Measurements from ENCODE around the gene MAMSTR.
A peak's percentile ranks its signal among the peaks of the same experiment; 100 is the strongest.
"Not testable (repeated sequence)": the region's sequence is repeated elsewhere in the genome, so short reads cannot be mapped to it uniquely, and the experiment has no call there.

MAMSTR gene

DNA sequence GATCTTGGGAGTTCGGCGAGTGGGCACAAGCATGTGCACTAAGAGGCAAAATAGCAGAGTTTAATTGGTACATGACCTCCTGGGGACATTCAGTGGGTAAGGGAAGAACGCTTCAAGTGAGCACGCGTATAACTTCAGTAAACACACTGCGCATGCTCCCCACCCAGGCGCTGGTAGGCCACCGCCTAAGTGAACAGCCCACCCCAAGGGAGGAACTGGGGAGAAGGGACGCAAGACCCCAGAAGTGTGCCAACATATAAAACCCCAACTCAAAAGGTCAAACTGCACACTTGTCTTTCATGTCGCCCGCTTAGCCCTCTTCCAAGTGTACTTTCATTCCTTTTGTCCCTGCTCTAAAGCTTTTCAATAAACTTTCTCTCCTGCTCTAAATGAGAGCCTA, 36.2 kb downstream of the MAMSTR start:
- DNase-seq, result no peak

- DNase-seq, result no peak
Observed at GRCh38 chr19:48681127-48681470, 38.4 kb downstream of the MAMSTR start.

DNA sequence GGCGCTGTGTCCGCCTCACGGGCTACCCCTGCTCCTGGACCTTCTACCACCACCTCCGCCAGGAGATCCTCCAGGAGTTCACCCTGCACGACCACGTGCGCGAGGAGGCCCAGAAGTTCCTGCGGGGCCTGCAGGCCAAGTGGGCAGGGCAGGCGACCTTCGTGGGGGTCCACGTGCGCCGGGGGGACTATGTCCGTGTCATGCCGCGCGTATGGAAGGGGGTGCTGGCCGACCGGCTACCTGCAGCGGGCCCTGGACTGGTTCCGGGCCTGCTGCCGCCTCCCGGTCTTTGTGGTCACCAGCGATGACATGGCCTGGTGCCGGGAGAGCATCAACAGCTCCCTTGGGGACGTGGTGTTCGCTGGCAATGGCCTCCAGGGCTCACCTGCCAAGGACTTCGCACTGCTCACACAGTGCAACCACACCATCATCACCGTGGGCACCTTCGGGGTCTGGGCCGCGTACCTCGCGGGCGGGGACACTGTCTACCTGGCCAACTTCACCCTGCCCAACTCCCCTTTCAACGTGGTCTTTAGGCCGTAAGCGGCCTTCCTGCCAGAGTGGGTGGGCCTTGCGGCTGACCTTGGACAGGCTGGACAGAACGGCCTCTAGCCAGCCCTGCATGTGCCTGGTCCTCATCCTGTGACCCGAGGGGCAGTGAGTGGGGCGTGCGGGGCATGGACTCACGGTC, 38.9 kb downstream of the MAMSTR start:
- DNase-seq, result no peak

GRCh38 chr19:48680006-48680405, 39.5 kb downstream of the MAMSTR start:
- not testable (repeated sequence) for DNase-seq

GRCh38 chr19:48678201-48678600, 41.3 kb downstream of the MAMSTR start:
- DNase-seq, result no peak

- no peak for DNase-seq
Observed at GRCh38 chr19:48676887-48677286, 42.6 kb downstream of the MAMSTR start.

DNA sequence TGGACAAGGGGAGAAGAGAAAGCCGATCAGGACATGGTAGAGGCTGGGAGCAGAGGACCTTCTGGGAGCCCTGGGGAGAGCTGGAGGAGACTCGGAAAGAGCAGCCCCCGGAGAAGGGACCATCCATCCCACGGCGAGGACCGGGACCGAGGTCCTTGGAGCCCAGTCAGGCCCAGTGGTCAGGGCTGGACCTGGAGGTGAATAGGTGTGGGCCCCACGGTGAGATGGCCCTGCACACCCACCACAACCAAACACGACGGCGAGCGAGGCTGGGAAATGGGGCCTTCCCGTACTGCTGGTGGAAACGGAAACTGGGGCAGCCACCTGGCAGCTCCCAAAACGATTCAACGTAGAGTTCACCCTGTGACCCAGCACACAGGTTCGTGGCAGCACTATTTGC, 43.0 kb downstream of the MAMSTR start:
- no peak for DNase-seq

DNA sequence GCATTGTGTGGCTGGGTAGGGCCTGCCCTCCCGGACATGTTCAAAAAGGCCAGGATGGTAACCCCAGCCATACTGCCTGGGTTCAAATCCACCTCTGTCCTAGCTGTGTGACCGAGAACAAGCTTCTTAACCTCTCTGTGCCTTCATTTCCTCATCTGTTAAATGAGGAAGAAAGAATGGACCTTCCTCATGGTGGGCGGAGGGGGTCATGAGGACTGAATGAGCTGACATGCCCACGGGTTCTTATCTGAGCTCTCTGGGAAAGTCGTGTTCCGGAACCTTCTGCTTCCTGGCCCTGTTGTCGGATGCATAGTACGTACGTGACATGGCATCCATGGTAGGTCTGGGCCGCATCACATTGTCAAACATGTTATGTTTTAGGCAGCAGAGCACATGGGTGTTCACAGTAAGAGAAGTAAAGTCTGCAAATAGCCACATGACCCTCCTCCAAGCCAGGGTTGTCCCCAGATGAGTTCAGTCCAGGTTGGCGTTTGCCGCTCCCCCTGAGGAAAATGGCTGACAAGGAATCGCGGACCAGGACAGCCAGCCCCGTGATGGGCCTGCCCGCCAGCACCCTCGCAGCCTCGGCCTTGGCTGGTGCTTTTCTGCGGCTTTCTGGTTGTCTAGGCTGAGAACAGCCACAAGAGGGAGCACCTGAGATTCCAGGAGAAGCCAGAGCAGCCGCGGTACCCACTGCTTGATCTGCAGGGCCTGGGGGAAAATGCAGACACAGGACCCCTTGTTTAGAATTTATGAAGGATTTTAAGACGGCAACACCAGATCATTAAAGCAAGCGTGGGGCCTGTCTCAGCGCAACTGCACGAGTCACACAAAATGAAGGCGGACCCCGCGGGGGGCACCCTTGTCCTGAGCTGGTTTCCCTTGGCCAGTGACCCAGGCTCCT, 44.4 kb downstream of the MAMSTR start:
- peak; percentile 92 for DNase-seq

DNA sequence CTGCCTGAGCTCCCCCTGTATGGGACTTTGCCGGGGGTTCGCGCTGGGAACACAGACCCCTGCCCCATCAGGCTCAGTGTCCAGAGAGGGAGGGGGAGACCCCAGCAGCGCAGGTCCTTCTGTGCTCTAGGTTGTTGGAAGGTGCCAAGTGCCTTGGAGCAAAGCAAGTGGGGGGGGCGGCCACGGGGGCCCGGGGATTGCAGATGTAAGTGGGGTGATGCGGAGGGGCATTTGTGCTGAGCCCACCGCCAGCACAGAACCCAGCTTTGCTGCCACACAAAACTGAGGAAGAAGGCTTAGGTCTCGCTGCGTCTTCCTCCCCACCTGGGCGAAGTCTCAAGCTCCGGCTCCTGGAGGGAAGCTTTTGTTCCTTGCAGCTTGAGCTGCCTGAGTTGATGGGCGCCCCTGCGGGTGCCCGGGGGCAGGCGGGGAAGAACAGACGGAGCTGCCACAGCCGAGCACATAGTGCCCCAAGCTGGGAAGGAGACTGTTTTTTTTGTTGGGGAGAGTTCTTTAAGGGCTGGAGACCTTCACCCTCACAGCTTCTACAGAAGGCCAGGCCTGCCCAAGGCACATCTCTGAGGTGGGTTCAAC, 45.2 kb downstream of the MAMSTR start:
- DNase-seq, result no peak

DNA sequence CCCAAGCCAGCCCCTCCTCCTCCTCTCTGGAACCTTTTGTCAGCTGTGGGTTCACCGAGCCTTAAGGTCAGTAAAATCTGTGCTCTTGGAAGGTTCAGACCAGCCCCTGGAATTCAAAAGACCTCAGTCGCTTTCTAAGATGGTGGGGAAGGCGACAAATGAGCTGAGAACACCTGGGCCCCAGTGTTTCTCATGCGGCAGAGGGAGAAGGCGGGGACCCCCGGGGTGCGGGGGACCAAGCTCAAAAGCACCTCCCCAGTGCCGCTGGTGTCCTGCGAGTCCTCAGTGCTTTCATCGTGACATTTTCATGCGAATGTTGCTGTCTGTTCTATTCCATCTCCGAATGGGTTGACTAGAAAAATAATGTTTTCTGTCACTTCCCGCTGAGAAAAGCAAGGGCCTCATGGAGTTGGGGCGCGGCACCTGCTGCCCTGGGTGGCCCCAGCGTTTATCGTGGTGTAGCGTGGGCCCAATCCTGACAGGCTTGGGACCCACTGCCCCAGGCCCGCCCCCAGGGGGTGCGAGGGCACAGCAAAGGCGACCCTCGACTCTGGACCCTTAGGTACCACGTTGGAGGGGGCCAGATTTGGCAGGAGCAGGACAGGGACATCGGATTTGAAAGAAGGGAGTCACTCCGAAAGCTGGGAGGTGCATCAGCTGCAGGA, 46.0 kb downstream of the MAMSTR start:
- no peak for DNase-seq

GRCh38 chr19:48672994-48673393, 46.5 kb downstream of the MAMSTR start, which contains the start of gene NTN5:
Gene NTN5, minus strand, starts transcription at chr19:48673017. Its CDS starts 2,031 bp downstream, at chr19:48670986.
- no peak for DNase-seq

GRCh38 chr19:48671446-48671995, 48.0 kb downstream of the MAMSTR start:
- peak; percentile 36 for DNase-seq

- DNase-seq, result peak; percentile 25
Observed at GRCh38 chr19:48670699-48671445, 48.7 kb downstream of the MAMSTR start.

DNA sequence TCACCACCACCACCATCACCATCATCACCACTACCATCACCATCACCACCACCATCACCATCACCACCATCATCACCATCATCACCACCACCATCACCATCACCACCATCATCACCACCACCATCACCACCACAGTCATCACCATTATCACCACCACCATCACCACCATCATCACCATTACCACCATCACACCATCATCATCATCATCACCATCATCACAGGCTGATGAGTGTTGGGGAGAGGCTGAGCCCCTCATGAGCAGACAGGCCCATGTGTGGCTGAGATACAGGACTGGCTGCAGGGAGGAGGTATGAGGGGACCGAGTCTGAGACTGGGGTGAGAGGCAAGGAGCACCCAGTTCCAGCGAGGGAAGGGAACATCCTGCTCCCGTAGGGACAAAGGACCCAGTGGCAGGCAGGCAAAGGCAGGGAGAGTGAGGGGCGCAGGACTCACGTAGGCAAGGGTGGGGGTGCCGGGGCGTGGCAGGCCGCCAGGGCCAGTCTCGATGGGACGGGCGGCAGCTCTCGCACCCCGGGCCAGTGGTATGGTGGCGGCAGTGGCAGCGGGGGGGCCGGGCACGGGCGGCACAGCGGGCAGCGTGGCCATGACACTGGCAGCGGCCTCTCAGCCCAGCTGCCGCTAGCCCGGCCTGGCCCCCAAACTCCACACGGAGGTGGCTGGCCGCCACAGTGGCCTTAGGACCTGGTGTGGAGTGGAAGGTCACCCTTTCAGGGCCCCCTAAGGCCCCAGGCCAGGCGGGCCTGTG, 49.4 kb downstream of the MAMSTR start:
- DNase-seq, result no peak

DNA sequence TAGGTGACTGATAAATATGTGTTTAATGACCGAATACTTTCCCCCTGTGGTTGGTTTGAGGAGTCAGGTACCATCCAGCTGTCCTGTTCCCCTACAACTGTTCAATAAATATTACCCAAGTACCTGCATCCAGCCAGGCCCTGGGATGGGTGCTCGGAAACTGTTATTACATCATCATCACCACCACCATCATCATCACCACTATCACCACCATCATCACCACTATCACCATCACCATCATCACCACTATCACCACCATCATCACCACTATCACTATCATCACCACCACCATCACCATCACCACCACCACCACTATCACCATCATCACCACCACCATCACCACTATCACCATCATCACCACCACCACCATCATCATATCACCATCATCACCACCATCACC, 50.8 kb downstream of the MAMSTR start:
- no peak for DNase-seq

- DNase-seq, result no peak
Observed at GRCh38 chr19:48668332-48668731, 51.2 kb downstream of the MAMSTR start.

DNA sequence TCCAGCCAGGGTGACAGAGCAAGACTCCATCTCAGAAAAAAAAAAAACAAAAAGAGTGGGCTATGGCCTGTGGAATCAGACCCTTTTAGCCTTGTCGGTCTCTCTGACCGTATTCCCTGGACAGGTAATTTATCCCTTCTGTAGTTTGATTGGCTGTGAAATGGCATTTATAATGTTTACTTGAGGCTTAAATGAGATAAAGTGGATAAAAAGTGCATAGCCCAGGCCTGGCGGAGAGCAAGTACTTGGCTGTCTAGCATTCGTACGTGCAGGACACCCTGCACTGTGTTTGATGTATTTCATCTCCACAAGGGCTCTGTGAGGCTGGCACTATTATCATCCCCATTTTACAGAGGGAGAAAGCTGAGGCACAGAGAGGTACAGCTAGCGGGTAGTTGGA, 53.7 kb downstream of the MAMSTR start:
- no peak for DNase-seq

DNA sequence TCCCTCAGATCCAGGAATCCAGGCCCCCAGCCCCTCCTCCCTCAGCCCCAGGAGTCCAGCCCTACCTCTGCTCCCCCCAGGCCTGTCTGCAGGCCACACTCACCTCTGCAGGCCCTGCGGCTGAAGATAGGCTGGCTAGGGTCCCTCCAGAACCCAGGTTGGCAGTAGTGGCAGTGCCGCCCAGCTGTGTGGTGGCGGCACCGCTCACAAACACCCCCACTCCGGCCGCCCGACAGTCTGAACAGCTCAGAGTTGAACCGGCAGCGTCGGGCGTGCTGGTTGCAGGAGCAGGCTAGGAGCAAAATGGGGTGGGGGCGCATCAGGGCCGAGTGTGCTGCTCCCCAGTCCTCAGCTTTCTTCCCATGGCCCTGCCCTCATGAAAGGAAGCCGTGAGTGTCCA, 55.0 kb downstream of the MAMSTR start:
- DNase-seq, result no peak

- no peak for DNase-seq
Observed at GRCh38 chr19:48663667-48664066, 55.9 kb downstream of the MAMSTR start.

Data from NCI-H82 (cell line).